Activated T-helper 1 cell treated with Interleukin-2 at 50 U/mL for 16 hours (primary cell): ENCODE data around the gene GPR153.
"Not testable (repeated sequence)": the region's sequence is repeated elsewhere in the genome, so short reads cannot be mapped to it uniquely, and the experiment has no call there.

ENCODE experiments used
- DNase-seq: peaks from one replicate; pipeline ENCODE4 v3.0.0-alpha.2; 2020; ENCODE audit warnings: low read depth

The GPR153 gene

DNA sequence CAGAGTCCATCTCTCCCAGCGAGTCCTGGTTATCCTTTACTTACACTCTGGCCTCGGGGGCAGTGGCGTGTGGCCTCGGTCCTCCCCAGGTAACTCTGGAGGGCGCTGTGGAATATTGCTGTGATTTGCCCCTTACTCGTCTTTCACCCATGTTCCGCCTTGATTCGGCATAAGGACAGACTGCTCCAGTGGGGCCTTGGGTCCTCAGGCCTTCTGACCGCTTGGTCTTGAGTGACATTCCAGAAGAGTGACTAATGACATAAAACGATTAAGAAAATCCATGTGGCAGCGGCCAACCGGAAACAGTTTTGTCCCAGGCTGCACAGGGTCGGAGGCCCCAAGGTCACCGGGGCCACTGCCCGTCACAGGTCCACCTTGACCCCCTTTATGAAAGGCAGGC lies 36.2 kb downstream of the GPR153 start:
- no peak for DNase-seq

DNA sequence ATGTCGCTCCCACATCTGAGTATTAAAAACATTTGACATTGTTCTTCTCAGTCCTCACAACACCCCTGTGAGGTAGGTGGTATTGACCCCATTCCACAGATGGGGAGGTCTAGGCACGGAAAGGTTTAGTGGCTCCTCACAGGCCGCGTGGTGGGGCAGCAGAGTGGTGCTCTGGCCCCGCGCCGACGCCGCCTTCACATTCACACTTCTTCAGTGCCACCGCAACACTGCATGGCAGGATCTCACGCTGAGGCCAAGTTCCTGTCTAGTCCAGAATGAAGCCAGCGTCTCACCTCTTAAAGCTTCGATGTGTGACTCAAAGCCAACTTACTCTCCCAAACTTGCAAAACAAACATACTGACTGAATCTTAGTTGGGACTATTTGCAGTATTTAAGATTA lies 37.3 kb downstream of the GPR153 start:
- DNase-seq: no peak

DNA sequence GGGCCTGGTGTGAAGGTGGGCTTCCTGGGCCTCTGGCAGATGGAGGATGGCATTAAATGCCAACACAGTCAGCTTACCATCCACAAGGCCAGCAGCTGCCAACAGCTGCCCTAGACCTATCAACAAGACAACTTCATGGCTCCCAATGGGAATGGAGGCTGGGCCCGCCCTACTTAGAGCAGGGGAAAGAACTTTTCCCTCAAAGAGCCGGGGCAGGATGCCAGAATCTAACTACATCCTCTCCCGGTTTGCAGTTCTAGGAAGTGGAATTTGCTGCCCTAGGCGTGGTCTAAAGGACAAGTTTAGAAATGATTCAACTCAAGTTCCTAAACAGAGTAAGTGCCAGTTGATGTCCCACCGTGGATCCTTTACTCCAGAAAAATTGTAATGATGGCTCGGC lies 38.3 kb downstream of the GPR153 start:
- no peak for DNase-seq

DNA sequence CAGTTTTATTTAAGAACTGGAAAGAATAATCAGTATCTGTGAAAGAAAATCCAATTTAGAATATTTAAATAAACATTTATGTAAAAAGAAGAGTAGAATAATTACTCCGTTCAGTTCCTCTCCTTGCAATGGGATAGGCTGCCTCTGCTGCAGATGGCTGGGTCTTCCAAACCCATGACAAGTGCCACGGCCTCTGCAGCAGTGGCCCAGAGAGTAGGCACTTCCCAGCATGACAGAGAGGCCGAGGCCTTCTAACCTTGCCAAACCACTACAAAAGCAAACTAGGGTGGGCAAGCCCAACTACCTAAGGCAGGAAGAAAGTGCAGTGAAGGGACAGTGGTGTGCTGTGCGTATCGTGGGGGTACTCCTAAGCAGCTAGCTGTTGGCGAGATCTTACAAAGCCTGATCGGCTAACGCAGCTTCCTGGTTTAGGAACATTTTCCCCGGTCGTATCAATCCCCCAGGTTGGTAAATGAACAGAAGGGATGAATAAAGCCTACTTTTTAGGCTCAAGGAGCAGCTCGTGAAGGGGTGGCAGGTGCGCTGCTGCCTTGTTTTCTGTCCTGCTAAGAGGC lies 39.6 kb downstream of the GPR153 start:
- DNase-seq: no peak

DNA sequence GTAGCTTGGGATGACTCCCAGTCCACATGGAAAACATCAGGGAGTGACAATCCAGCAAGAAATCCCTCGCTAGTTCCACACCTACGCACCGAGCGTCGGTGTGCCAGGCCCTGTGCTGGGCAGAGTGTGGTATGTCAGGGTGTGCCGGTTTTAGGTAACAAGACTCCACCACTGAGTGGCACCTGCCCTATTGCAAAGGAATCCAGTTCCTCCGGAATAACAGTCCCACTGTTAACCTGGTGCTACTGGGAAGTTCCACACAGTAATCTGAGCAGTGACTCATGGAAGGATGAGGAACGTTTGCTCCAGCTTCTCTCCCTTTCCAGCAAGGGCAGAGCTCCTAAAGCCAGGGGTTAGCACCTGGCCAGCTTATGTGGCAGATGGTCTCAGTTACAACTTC lies 40.7 kb downstream of the GPR153 start:
- DNase-seq: no peak

DNA sequence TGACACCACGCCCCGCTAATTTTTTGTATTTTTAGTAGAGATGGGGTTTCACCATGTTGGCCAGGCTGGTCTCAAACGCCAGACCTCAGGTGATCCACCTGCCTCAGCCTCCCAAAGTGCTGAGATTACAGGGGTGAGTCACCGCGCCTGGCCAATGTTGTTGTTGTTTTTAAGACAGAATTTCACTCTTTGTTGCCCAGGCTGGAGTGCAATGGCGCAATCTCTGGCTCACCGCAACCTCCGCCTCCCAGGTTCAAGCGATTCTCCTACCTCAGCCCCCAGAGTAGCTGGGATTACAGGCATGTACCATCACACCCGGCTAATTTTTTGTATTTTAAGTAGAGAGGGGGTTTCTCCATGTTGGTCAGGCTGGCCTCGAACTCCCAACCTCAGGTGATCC lies 41.3 kb downstream of the GPR153 start:
- DNase-seq: not testable (repeated sequence)

DNA sequence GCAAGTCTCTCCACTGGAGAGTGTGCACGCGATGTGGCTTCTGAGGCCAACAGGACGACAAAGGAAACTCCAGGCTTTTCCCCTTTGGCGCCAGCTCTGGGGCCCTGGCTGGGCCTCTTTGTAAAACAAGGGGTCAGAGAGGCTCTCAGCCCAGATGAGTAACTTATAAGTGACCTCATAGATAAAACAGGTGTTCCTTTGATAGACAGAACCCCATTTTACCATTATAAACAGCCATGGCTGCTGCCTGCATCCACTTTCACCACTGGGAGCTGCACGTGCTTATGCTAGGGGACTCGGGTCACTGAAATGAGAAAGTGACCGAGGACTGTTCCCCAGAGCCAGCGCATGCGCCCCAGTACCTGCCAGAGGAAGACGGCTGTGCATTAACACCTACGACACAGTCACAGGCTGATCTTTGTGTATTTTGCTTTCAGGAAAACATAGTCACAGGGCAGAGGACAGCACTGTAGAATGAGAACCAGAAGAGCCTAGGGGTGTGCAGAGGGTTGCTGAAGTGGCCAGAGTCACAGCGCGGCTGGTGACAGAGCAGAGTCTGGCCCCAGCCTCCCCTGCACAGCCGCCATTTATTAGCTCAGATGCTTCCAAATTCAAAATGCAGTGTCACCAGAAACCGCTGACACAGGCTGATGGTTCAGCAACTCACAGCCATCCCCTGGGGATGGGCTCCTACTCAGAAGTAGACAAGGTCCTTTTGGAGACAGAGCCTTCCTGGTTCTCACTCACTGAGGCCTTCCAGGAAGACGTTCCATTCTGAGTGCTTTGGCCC lies 42.3 kb downstream of the GPR153 start:
- no peak for DNase-seq

DNA sequence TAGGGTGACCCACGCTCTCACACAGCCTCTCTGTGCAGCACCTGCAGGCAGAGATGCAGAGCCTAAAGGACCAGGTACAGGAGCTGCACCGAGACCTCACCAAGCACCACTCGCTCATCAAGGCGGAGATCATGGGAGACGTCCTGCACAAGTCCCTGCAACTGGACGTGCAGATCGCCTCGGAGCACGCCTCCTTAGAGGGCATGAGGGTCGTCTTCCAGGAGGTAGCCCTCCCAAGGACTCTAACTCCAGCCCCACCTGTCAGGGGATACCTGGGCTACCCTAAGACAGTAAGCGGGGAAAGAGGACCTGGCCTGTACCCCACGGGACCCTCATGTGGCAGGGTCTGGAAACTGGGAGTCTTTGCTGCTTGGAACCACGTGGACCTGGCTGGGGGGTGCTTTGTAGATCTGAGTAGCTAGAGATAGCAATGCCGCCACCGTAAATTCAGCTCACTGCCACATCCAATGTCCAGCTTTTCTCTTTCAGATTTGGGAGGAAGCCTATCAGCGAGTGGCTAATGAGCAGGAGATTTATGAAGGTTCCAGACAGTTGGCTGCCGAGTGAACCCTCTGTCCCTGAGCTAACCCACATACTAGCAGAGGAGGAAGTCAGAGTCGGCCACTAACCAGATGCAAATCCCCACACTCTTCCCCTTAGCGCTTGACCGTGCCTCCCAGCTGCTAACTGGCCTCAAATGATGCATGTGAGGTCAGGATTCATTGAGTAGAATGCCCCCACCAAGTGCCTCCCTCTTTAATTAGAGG lies 48.5 kb downstream of the GPR153 start:
- no peak for DNase-seq

DNA sequence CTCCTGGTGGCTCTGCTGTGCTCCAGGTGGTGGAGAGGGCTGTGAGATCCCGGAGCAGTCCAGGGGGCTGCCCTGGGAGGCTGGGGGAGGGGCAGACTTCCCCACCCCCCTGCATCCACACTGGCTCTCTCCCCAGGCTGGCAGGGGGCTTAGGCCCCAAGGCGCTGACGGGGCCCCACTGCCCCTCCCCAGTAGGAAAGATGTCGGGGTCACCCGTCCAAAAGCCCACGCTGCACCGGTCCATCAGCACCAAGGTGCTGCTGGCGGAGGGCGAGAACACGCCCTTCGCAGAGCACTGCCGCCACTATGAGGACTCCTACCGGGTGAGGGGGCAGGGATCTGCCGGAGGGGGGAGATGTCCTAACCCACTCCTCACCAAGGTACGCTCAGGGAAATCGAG lies 49.2 kb downstream of the GPR153 start:
- no peak for DNase-seq

DNA sequence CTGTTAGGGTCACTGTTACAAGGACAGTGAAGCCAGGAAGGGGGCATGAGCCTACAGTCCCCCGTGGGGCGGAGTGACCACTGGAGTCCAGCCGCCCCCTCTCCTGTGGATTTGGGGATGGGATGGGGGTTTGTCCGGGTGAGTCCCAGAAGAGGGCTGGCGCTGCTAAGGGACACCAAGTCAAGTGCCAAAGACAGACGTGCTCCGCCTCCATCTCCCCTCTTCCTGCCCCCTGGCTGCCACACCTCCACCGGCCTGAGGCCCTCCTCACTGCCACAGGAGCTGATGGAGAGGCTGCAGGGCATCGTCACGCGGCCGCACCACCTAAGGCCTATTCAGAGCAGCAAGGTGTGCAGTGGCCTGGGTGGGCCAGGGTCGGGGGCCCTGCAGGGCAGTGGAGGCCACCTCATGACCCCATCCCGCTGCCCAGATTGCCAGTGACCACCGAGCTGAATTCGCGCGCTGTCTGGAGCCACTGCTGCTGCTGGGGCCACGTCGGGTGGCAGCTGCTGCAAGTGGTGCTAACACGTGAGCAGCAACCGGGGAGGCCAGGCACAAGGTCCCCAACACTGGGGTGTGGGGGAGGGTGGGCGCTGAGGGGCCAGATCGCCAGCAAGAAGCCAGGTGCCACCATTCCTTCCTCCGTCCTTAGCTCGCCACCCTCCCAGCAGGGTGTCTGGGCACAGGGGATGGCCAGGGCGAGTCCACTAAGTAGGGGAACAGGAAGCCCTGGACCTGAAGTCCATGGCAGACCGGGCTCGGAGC lies 50.1 kb downstream of the GPR153 start:
- DNase-seq: no peak

DNA sequence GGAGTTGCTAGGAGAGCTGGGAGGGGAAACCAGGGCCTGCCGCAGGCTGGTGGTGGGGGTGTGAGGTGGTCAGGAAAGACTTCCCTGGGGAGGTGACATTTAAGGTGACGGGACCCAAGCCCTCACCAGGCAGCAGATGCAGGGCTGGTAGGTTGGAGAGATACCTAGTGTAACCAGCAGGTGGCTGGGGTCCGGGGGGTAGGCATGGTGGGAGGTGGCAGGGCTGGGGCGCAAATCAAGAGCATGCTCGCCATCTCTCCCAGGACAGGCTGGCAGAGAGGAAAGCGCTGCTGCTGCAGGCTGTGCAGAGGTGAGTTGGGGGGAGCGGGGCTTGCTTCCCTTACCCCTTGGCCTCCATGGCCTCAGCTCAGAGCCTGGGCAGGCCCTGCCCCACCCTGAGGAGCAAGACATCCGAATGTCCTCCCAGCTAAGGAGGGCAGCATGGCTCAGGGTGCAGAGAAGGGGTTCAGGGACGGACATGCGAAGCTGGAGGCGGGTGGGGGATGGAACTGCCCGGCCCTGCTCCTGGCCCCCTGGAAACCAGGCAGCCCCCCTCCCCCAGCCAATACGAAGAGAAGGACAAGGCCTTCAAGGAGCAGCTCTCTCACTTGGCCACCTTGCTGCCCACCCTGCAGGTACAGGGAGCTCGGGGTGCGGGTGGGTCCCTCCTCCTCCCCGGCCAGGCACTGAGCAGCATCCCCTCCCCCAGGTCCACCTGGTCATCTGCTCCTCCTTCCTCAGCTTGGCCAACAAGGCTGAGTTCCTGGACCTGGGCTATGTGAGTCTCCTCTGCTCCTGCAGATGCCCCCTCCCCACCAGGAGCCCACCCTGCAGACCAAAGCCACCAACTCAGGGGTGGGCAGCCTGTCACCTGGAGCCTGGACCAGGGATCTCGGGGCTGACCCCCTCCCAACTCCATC lies 51.0 kb downstream of the GPR153 start:
- DNase-seq: no peak

DNA sequence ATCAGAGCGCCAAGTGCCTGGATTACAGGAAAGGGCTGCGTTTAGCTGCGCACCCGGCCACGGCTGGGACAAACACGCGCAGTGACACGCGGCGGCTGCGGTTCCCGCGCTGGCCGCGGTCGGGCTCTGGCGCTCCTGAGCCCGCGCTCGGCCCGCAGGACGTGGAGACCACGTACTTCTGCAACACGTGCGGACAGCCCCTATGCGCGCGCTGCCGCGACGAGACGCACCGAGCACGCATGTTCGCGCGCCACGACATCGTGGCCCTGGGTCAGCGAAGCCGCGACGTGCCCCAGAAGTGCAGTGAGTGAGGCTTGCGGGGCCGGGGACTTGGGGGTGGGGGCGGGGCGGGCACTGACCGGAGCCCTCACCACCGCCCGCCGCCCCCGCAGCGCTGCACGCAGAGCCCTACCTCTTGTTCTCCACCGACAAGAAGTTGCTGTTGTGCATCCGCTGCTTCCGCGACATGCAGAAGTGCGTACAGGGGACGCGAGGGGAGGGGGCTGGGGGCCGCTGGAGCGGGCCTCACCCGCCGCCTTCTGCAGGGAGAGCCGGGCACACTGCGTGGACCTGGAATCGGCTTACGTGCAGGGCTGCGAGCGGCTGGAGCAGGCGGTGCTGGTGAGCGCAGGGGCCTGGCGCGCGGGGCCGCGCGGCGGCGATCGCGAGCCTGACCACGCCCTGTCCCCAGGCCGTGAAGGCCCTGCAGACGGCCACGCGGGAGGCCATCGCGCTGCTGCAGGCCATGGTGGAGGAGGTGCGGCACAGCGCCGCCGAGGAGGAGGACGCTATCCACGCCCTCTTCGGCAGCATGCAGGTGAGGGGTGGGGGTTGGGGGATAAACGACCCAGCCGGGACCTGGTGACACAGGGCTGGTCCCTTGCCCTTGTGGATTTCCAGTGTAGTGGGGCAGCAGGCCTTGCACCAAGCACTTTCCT lies 51.9 kb downstream of the GPR153 start:
- DNase-seq: no peak

DNA sequence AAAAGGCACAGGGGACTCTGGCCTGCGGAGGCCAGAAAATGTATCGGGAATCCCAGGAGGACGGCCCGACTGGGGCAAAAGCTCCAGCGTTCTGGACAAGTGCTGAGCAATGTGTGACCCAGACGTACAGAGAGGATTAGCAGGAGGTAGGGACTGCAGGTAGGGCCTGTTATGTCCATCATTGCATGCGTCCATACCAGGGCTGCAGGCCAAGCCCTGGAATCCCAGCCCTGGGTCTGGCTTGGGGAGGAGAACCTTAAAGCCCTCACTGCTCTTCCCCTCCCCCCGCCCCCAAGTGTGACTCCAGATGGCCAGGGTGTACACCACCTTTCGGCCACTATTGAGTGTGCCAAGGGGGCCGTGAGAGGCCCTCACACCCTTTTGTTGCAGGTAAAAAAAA lies 53.0 kb downstream of the GPR153 start:
- no peak for DNase-seq

DNA sequence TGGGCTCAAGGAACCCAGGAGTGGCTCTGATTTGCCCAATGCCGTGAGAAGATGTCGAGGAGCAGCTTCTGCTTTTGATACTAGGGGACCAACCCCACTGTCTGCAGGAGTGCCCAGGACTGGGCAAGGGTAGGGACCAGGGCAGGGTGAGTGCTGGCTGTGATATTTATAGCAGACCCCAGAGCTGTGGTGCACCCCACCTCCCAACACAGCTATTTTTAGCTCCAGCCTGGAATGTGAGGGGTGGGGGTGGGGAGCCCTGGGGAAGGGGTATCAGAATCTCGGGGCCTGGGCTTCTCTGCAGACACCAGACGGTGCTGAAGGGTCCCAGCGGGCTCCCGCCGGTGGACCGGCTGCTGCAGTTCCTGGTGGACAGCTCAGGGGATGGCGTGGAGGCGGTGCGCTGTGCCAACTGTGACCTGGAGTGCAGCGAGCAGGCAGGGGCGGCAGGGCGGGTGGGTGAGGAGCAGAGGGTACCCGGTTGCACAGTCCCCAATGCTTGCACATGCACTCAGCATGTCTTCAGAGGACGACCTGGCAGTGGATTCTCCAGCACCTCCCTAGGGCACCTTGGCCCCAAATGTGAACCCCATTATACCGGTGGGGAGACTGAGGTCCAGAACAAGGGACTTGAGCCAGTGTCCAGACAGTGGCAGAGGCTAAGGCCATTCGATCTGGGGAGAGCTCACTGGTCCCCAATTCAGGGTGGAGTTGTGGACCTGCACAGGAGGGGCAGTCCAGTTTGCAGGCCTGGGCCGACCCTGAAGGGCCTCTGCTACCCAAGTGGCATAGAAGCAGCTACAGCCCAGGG lies 53.6 kb downstream of the GPR153 start:
- no peak for DNase-seq

DNA sequence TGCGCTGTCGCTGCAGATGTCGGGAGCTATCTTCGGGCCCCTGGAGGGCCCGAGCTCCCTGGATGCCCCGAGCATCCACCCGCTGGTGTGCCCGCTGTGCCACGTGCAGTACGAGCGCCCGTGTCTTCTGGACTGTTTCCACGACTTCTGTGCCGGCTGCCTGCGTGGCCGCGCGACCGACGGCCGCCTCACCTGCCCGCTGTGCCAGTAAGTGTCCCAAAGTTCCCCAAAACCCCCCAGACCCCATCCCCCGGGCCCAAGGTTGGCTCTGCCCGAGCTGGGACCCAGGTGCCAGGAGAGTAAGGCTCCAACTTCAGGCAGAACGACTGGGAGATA lies 54.4 kb downstream of the GPR153 start:
- DNase-seq: no peak

DNA sequence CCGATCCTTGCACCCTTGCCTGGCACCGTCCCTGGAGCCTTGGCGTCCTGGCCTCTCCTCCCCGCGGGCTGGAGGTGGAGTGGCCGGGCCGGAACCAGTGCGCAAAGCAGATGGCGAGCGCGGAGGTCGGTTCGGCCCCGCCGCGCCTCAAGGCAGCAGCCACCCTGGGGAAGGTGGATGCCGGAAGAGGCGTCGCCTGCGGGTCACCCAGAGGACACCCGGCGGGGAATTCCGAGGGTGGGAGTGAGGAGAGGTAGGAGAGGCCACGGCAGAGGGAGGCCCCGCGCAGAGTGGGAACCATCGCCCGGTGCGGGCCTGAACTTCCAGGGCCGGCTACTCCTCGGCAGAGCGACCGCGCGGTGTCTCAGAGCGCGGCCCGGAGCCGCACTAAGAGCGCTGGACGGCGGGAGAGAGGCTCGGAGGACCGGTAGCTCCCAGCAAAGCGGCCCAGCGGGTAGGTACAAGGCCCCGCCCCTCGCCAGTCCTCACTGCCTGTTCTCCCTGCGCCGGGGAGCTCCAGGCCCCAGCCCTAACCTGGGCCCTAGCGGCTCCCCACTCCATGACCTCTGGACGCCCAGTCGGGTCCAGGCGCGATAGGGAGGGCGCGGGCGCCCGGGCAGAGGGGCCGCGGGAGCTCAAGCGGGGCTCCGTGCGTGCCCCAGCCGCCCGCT lies 54.9 kb downstream of the GPR153 start, which contains the start of gene RNF207:
TSS of gene RNF207 (plus strand) at position 271 of the 671 bp plus-strand sequence. CDS start 417 bp downstream, outside the sequence.
- peak; percentile 37 for DNase-seq

DNA sequence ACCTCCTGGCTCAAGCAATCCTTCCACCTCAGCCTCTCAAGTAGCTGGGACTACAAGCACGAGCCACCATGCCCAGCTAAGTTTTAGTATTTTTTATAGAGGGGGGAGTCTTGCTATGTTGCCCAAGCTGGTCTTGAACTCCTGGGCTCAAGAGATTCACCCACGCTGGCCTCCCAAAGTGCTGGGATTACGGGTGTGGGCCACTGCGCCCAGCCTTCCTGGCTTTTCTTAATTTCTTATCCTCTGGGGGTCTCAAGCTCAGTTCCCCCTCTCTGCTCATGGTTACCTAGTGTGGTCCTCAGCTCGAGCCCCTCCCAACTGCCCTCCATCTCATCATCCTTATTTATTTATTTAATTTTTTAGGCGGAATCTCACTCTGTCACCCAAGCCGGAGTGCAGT lies 58.6 kb downstream of the GPR153 start:
- no peak for DNase-seq

DNA sequence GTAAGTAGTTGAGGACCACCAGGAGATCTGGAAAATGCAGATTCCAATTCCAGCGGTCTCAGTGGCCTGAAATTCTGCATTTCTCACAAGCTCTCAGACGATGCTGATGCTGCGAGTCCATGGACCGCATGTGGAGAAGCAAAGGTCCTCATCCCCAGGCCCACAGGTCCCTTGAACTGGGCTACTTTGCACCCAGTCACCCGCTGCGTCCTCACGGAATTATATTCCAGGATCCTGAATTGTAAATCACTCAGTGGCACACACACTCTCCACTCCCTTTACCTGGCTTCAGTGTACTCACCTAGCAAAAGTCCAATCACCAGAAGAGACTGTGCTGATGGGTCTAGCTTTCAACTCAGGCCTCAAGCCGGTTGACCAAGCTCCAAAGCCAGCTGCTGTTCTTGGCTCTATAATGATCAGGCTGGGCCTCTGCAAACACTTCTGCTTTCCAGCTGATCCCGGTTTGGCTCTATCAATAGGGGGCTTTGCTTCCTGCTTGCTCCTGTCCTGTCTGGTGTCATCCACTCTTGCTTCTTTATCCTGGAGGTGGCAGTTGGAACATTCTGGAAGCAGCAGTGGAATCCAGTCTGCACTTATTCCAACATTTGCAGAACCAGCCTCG lies 60.6 kb downstream of the GPR153 start:
- DNase-seq: no peak
